Thyroid gland (tissue), 4 donors: ENCODE measurements around the gene ARL6IP4.

ENCODE experiments used
- CTCF ChIP-seq, 6 experiments: fragments of 200-600 bp in 3 of 6; fragments of 450-650 bp in 3 of 6; sonication (generic) in 3 of 6; IDR thresholded peaks; one replicate each; pipeline ENCODE4 v1.5.1; 2016 to 2019; ENCODE audit warnings: antibody characterized with exemption in 6 of 6, mild to moderate bottlenecking in 2 of 6, inconsistent platforms in 1 of 6, moderate library complexity in 1 of 6
- POLR2A ChIP-seq, 2 donors: fragments of 450-650 bp; IDR thresholded peaks; one replicate each; pipeline ENCODE4 v1.6.1; 2017; ENCODE audit warnings: antibody characterized with exemption in 2 of 2, mild to moderate bottlenecking in 2 of 2, moderate library complexity in 1 of 2

DNA sequence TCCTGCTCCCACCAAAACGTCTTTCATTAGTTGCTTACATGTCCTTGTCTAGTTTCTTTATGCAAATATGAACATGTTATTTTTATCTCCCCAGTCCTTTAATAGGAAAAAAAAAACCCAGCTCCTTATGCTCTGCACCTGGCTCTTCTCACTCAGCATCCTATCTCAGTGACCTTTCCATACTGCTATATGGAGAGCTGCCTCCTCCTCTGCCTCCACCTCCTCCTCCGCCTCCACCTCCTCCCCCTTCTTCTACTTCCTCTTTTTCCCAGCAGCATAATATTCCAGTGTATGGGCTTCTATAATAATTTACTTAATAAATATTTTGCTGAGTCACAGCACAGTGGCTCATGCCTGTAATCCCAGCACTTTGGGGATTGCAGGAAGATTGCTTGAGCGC, 45.8 kb upstream of the ARL6IP4 start:
- no peak for TF ChIP-seq CTCF (IDR thresholded peaks at IDR 0.05)
- TF ChIP-seq POLR2A (IDR thresholded peaks at IDR 0.05), result no peak
